ENCODE data around the gene PARP12. TPM values are rescaled to one million over a fixed set of nuclear protein-coding genes. Genes with fewer than 3 reads are reported as not detected.

Gene PARP12
- total and polyA plus RNA-seq, 2 of the 8 experiments (the other 6 are each of a cell fraction or from before 2014, with no cell fraction given): 9.0 to 21.5 TPM

DNA sequence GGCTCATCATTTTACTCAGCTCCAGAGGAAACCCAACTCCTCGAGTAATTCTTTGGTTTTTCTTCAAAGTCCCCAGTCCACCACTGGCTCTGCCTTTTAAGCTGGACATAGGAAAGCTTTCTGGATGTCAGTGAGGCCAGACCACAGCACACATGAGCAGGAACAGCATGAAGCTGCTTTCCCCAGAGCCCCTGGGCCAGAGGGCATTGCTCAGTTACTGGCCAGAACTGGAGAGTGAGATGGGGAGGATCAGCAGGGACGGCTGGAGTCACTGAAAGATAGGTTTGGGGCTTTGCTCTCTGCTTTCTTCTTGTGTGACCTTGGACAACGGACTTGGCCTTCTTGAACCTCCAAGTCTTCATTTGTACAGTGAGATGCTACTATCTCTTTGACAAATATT, 43.1 kb downstream of the PARP12 start:
- WGBS, 2 experiments (ENCODE audit: extremely low coverage in 1 of 2, insufficient coverage in 1 of 2, insufficient read length in 1 of 2, insufficient replicate concordance in 2 of 2, low coverage in 1 of 2, low lambda C conversion rate in 2 of 2, missing lambda C conversion rate in 1 of 2): 88% methylated on average over 3 of the region's 3 CpGs; no CpG with 5 or more reads in 1 of the 2 experiments
- Histone ChIP-seq H3K14ac (ENCODE audit: insufficient read length) (no peak overlapping the region), H2BK15ac (ENCODE audit: low read length) (no peak overlapping the region), H3K9me3 (ENCODE audit: insufficient read depth in 2 of 2, low read depth in 1 of 2, low read length in 1 of 2) (no peaks in the 10 kb centered on the region), H4K91ac (replicated peaks; ENCODE audit: insufficient read length, low read length) (no peak overlapping the region), H2AFZ (ENCODE audit: low read length) (no peak overlapping the region), H3K23me2 (ENCODE audit: low read depth, low read length) (no peaks in the 10 kb centered on the region), H3K56ac (replicated peaks; ENCODE audit: insufficient read length, low read depth, low read length) (no peak overlapping the region), H3K4ac (replicated peaks; ENCODE audit: insufficient read length, low read depth, low read length) (no peak overlapping the region), H3K18ac (ENCODE audit: extremely low read depth, low read length) (no peak overlapping the region), H3K27ac (ENCODE audit: low read depth, low read length) (no peak overlapping the region), H4K5ac (ENCODE audit: insufficient read length, low read depth, low read length) (no peak overlapping the region), H3K79me2 (ENCODE audit: control insufficient read depth in 1 of 2, insufficient read depth in 2 of 2, low read length in 2 of 2) (no peaks in the 10 kb centered on the region), H4K8ac (ENCODE audit: extremely low read depth, insufficient read depth, low read length) (no peak overlapping the region), H3K9ac (replicated peaks in 1 of 4; ENCODE audit: extremely low read depth in 1 of 4, low read depth in 3 of 4, low read length in 3 of 4) (no peak overlapping the region), H4K20me1 (replicated peaks in 1 of 2; ENCODE audit: control insufficient read depth in 1 of 2, insufficient read depth in 2 of 2, low read length in 2 of 2) (no peaks in the 10 kb centered on the region), H2BK120ac (replicated peaks; ENCODE audit: low read depth, low read length) (no peak overlapping the region), H2BK5ac (ENCODE audit: low read depth, low read length) (no peak overlapping the region), H3K36me3 (ENCODE audit: control insufficient read depth in 2 of 4, insufficient read depth in 4 of 4, low read length in 3 of 4) (no peaks in the 10 kb centered on the region), H3K23ac (ENCODE audit: insufficient read length) (no peak overlapping the region), H2AK5ac (ENCODE audit: low read depth, low read length) (no peak overlapping the region), H3K4me2 (ENCODE audit: insufficient read depth in 1 of 2, low read depth in 2 of 2, low read length in 2 of 2) (no peak overlapping the region), H3K27me3 (replicated peaks in 1 of 4; ENCODE audit: control insufficient read depth in 3 of 4, extremely low read depth in 1 of 4, insufficient read depth in 3 of 4, low read length in 3 of 4) (no peaks in the 10 kb centered on the region), H3K79me1 (ENCODE audit: low read depth, low read length) (no peaks in the 10 kb centered on the region), H3K4me3 (ENCODE audit: extremely low read depth in 1 of 4, insufficient read depth in 2 of 4, low read depth in 3 of 4, low read length in 4 of 4) (no peak overlapping the region), H3K4me1 (replicated peaks in 1 of 4; ENCODE audit: control insufficient read depth in 3 of 4, insufficient read depth in 4 of 4, low read length in 3 of 4) (no peaks in the 10 kb centered on the region), H2BK12ac (ENCODE audit: low read depth, low read length) (no peak overlapping the region), H2BK20ac (ENCODE audit: low read length) (no peak overlapping the region)
- CTCF ChIA-PET (ENCODE audit: partially characterized antibody): interaction anchor here (0.7 to 5.0 kb wide), 6 partner anchors 14 to 417 kb away, joined by 3 to 25 read pairs (median 7); no protein-coding TSS in a partner anchor
- FAIRE-seq: no peak
- POLR2A ChIA-PET (ENCODE audit: partially characterized antibody): no interaction called here
- DNase-seq (ENCODE audit: low read depth in 1 of 2, low spot score in 2 of 2): no peak
- no peak for TF ChIP-seq CTBP2 (IDR thresholded peaks at IDR 0.05; ENCODE audit: borderline replicate concordance, insufficient read depth, insufficient read length, low read length)
- no peak for TF ChIP-seq FOSL1 (IDR thresholded peaks at IDR 0.05; ENCODE audit: insufficient read depth, low read depth, low read length)
- no peak for TF ChIP-seq SIX5 (IDR thresholded peaks at IDR 0.05; ENCODE audit: low read depth, low read length)
- no peak for TF ChIP-seq TEAD4 (IDR thresholded peaks at IDR 0.05; ENCODE audit: low read depth, low read length)
- no peak for TF ChIP-seq EZH2 (IDR thresholded peaks at IDR 0.05; ENCODE audit: low read depth, low read length, severe bottlenecking)
- no peak for TF ChIP-seq EP300 (IDR thresholded peaks at IDR 0.05; ENCODE audit: borderline replicate concordance in 1 of 2, low read depth in 2 of 2, low read length in 2 of 2)
- TF ChIP-seq USF2 (IDR thresholded peaks at IDR 0.05; ENCODE audit: low read length): no peak
- TF ChIP-seq ZNF274 (IDR thresholded peaks at IDR 0.05; ENCODE audit: borderline replicate concordance, extremely low read depth, low read length): no peak
- TF ChIP-seq KDM4A (IDR thresholded peaks at IDR 0.05; ENCODE audit: low read depth, low read length, severe bottlenecking): no peak
- no peak for TF ChIP-seq TBP (IDR thresholded peaks at IDR 0.05; ENCODE audit: low read depth, low read length)
- no peak for TF ChIP-seq RNF2 (IDR thresholded peaks at IDR 0.05; ENCODE audit: borderline replicate concordance, low read depth, low read length, missing control alignments, poor library complexity, severe bottlenecking)
- TF ChIP-seq JUN (IDR thresholded peaks at IDR 0.05; ENCODE audit: low read depth, low read length): no peak
- no peak for TF ChIP-seq SP2 (IDR thresholded peaks at IDR 0.05; ENCODE audit: low read length)

Data from H1 (cell line).